AG04450 (cell line): ENCODE measurements around the gene VPS8. TPM values are rescaled to one million over a fixed set of nuclear protein-coding genes. Genes with fewer than 3 reads are reported as not detected.

Experiments
- CTCF ChIA-PET: fragments of 300-600, 350-600 bp; formaldehyde crosslinking; extraction: SDS; loops from one replicate; lab custom pipeline; 2022; ENCODE audit warnings: antibody characterized with exemption, inconsistent platforms; lab: Charles Lee
- POLR2A ChIA-PET: fragments of 350-600 bp; formaldehyde crosslinking; extraction: SDS; loops from one replicate; lab custom pipeline; 2021; ENCODE audit warnings: antibody characterized with exemption, inconsistent platforms; lab: Yijun Ruan, JAX
- DNase-seq: peaks from one replicate; pipeline ENCODE4 v3.0.0-alpha.2; 2011; ENCODE audit warnings: low read depth, low spot score
- H3K27ac ChIP-seq: one replicate; pipeline ENCODE4 v1.5.1; 2012; ENCODE audit warnings: low read depth, low read length, control low read depth
- H3K27me3 ChIP-seq: one replicate; pipeline ENCODE4 v1.6.0; 2012; ENCODE audit warnings: low read length; ENCODE audit not compliant: control insufficient read depth, insufficient read depth
- H3K4me3 ChIP-seq: 2 replicates; pipeline ENCODE4 v1.5.1; 2011; ENCODE audit warnings: mild to moderate bottlenecking, low read depth, low read length, control low read depth
- H3K9me3 ChIP-seq: 2 replicates; pipeline ENCODE4 v1.5.1; 2012; ENCODE audit warnings: low read length; ENCODE audit not compliant: control insufficient read depth, insufficient read depth
- polyA plus RNA-seq: library from polyadenylated mRNA; depleted of rRNA; stranded (reverse); fragments of >200 nt; gene quantifications from 2 replicates; pipeline ENCODE4 v1.2.3, GENCODE V29; 2011
- TF ChIP-seq, protein P1 (sequence below): IDR thresholded peaks from 2 replicates; pipeline ENCODE4 v1.5.1; 2011; ENCODE audit warnings: low read depth, low read length, control low read depth, inconsistent platforms

Gene VPS8
- polyA plus RNA-seq, 1 experiment = 40.6 TPM

DNA sequence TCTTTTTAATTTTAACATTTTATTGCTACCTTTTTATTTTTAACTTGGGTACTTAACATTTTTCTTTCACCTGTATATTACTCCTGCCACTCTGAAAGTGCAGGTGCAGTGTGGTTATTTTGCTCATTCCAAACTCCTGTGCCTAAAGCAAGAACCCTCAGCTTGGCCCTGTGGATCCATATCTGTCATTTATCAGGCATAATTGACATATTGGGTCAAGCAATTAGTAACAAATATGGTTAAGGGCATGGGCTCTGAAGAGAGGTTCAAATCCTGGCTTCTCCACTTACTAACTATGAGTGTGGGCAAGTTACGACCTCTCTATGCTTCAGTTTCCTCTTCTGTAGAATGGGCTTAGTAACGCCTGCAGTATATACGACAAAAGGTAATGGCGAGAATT lies 9.8 kb upstream of the VPS8 start:
- CTCF ChIA-PET = interaction anchor here (0.6 to 4.7 kb wide), 9 partner anchors 9 to 856 kb away, joined by 3 to 34 read pairs (median 8); partner anchors contain the start of gene VPS8

DNA sequence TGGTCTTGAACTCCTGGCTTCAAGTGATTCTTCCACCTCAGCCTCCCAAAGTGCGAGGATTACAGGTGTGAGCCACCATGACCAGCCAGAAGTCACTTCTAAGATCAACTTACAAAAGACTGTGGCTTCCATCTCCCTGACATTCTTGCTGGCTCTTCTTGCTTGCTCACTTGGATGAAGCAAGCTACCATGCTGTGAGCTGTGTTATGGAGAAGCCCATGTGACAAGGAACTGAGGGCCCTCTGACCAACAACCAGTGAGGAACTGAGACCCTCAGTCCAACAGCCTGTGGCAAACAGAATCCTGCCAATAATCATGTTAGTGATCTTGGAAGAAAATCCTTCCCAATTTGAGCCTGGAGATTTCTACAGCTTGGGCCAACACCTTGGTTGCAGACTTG lies 7.2 kb upstream of the VPS8 start:
- CTCF ChIA-PET = interaction anchor here (0.6 to 4.7 kb wide), 12 partner anchors 9 to 566 kb away, joined by 3 to 34 read pairs (median 7); no protein-coding TSS in a partner anchor
- Histone ChIP-seq H3K27me3 (no peaks in the 10 kb centered on the region), H3K4me3 (no peak overlapping the region), H3K27ac (no peak overlapping the region), H3K9me3 (no peaks in the 10 kb centered on the region)
- POLR2A ChIA-PET = interaction anchor here (1.8 kb wide), 1 partner anchor 244 kb away, joined by 6 read pairs; the partner anchor contains the start of gene EPHB3
- TF ChIP-seq, protein P1, sequence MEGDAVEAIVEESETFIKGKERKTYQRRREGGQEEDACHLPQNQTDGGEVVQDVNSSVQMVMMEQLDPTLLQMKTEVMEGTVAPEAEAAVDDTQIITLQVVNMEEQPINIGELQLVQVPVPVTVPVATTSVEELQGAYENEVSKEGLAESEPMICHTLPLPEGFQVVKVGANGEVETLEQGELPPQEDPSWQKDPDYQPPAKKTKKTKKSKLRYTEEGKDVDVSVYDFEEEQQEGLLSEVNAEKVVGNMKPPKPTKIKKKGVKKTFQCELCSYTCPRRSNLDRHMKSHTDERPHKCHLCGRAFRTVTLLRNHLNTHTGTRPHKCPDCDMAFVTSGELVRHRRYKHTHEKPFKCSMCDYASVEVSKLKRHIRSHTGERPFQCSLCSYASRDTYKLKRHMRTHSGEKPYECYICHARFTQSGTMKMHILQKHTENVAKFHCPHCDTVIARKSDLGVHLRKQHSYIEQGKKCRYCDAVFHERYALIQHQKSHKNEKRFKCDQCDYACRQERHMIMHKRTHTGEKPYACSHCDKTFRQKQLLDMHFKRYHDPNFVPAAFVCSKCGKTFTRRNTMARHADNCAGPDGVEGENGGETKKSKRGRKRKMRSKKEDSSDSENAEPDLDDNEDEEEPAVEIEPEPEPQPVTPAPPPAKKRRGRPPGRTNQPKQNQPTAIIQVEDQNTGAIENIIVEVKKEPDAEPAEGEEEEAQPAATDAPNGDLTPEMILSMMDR = no peak
- no peak for DNase-seq

More for the DNA sequence above, 9.8 kb upstream of the VPS8 start:
- TF ChIP-seq, protein P1 = no peak
- H3K27me3 ChIP-seq = peaks cover 6% of the 10 kb centered on the region
- H3K4me3 ChIP-seq = no peak overlapping the region
- H3K9me3 ChIP-seq = no peaks in the 10 kb centered on the region; the same call in 1 of the 2 replicates
- POLR2A ChIA-PET = interaction anchor here (2.0 kb wide), 1 partner anchor 241 kb away, joined by 9 read pairs; the partner anchor contains the start of gene EPHB3
- H3K27ac ChIP-seq = no peak overlapping the region
- no peak for DNase-seq

DNA sequence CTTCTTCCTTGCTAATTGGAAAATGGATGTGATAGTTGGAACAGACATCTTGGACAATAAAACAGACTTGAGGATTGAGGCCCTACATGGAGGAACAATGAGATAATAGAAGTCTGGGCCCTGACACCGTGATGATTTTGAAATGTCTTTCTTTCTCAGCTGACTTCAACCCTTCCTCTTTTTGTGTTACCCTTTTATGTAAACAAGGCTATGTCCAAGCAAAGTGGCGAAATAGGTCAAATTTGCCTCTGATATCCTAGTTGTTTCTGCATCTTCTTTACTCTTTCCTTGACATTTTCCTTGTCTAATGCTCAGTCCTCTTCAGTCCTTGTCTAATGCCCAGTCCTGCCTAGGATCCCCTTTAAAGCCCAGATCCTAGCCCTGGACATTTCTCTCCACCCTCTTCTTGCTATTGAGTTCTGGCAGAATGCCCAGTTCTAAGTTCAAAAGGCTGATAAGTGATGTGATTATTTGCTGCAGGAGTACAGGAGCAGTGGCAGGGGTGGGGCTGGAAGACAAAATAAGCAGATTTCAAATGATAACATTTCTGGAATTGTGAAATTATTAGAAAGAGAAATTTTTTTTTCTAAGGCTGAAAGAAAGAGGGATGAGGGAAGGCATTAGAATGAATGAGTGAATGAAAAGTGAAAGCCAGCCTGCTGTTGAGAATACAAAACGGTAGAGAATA lies 6.5 kb upstream of the VPS8 start:
- ChIA-PET CTCF (interaction anchor here (0.6 to 4.7 kb wide), 4 partner anchors 19 to 565 kb away, joined by 3 to 34 read pairs (median 20); no protein-coding TSS in a partner anchor), POLR2A (interaction anchor here (1.8 kb wide), 1 partner anchor 244 kb away, joined by 6 read pairs; the partner anchor contains the start of gene EPHB3)
- H3K27me3 ChIP-seq = no peaks in the 10 kb centered on the region

DNA sequence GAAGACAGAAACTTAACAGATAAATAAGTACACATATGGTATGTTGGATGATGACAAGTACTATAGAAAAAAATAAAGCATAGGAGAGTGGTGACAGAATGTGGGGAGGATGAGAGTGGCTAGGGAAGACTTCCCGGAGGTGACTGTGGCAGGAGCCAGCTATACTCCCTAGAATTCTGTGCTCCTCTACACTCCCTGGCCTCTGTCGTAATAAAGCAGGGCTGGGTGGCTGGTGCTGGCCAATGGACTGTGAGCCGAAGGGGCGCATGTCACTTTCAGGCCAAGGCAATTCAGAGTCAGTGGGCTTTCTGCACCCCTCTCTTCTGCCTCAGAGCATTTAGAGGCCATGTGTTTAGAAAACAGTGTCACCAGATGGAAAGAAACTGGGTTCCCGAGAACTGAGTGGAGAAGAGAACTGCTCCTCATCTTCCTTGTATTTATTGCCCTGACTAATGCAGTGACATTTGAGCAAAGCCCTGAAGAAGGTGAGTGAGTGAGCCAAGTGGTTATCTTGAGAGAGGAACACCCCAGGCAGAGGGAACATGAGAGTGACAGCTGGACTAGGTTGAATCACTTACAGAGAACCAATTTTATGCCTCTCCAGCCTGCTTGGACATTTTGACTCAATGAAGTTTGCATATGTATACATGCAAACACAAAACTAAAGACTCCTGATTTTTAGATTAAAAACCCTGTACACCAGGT lies 5.2 kb upstream of the VPS8 start:
- Histone ChIP-seq H3K9me3 (no peaks in the 10 kb centered on the region), H3K27me3 (no peaks in the 10 kb centered on the region), H3K27ac (no peak overlapping the region), H3K4me3 (no peak overlapping the region)
- TF ChIP-seq, protein P1 = no peak
- ChIA-PET CTCF (interaction anchor here (0.9 to 1.9 kb wide), 3 partner anchors 30 to 246 kb away, joined by 3 to 5 read pairs (median 5); partner anchors contain the start of gene EPHB3), POLR2A (no interaction called here)
- DNase-seq = no peak

More for the DNA sequence above, 6.5 kb upstream of the VPS8 start:
- Histone ChIP-seq H3K9me3 (no peaks in the 10 kb centered on the region), H3K27ac (no peak overlapping the region), H3K4me3 (no peak overlapping the region)
- TF ChIP-seq, protein P1 = no peak
- no peak for DNase-seq
